ENCODE measurements around the gene SLC2A4RG. TPM values are rescaled to one million over a fixed set of nuclear protein-coding genes. Genes with fewer than 3 reads are reported as not detected.

SLC2A4RG gene
- total and polyA plus RNA-seq, 2 donors (not counting 3 experiments of a cell fraction or from before 2014, with no cell fraction given) = 41.7 to 69.4 TPM

GRCh38 chr20:63697357-63697867 is 42.2 kb upstream of the SLC2A4RG start:
- no peak overlapping the region for H3K27ac ChIP-seq (ENCODE audit: insufficient read depth, low read depth, low read length)
- H3K9me3 ChIP-seq (replicated peaks; ENCODE audit: control insufficient read depth, insufficient read depth, low read length) = no peaks in the 10 kb centered on the region
- no peak for TF ChIP-seq EZH2 (IDR thresholded peaks at IDR 0.05; ENCODE audit: borderline replicate concordance, low read depth, low read length, severe bottlenecking)
- TF ChIP-seq GATA2 (IDR thresholded peaks at IDR 0.05; ENCODE audit: insufficient read depth, insufficient read length, low read depth, low read length) = no peak
- no peaks in the 10 kb centered on the region for H4K20me1 ChIP-seq (replicated peaks; ENCODE audit: control insufficient read depth, extremely low read depth, insufficient read depth, low read length)
- no peak for FAIRE-seq
- no peaks in the 10 kb centered on the region for H3K27me3 ChIP-seq (ENCODE audit: control insufficient read depth in 2 of 2, insufficient read depth in 2 of 2, low read length in 2 of 2)
- H3K4me2 ChIP-seq (ENCODE audit: insufficient read depth, low read length) = no peak overlapping the region
- no peak overlapping the region for H2AFZ ChIP-seq (ENCODE audit: low read depth, low read length)
- dilution Hi-C loops (cut with MboI; ENCODE audit: extremely low pct_ligation_motif_present, low sequenced_read_pairs) (no loop called here), intact Hi-C loops (cut with micrococcal nuclease) (loop anchor here (5.0 kb wide), 1 partner anchor 40 kb away; the partner anchor contains the start of genes LIME1 and SLC2A4RG)
- no peak overlapping the region for H3K9ac ChIP-seq (replicated peaks; ENCODE audit: extremely low read depth, insufficient read depth, low read length)
- BruUV-seq (replicated peaks) = no TSS peak
- no peaks in the 10 kb centered on the region for H3K79me2 ChIP-seq (ENCODE audit: control insufficient read depth, insufficient read depth, low read length)
- no peaks in the 10 kb centered on the region for H3K36me3 ChIP-seq (ENCODE audit: control insufficient read depth in 2 of 2, extremely low read depth in 1 of 2, insufficient read depth in 2 of 2, low read length in 2 of 2)
- POLR2A ChIA-PET = no interaction called here
- H3K9me1 ChIP-seq (replicated peaks; ENCODE audit: control insufficient read depth, extremely low read depth, insufficient read depth, low read length) = no peaks in the 10 kb centered on the region
- H3K4me3 ChIP-seq (replicated peaks in 1 of 3; ENCODE audit: insufficient read depth in 1 of 3, low read depth in 1 of 3, low read length in 3 of 3) = no peak overlapping the region
- no peak for DNase-seq (ENCODE audit: low read depth, low spot score)
- peaks cover 35% of the 10 kb centered on the region for H3K4me1 ChIP-seq (ENCODE audit: control insufficient read depth, extremely low read depth, insufficient read depth, low read length)
- CTCF ChIA-PET = interaction anchor here (0.9 to 3.0 kb wide), 6 partner anchors 9 to 167 kb away, joined by 3 to 19 read pairs (median 5); partner anchors contain the start of genes ARFRP1, PTK6 and ZGPAT

- no peaks in the 10 kb centered on the region for H3K79me2 ChIP-seq (ENCODE audit: control insufficient read depth, insufficient read depth, low read length)
- no peaks in the 10 kb centered on the region for H3K9me3 ChIP-seq (replicated peaks; ENCODE audit: control insufficient read depth, insufficient read depth, low read length)
- ChIA-PET CTCF (interaction anchor here (0.8 to 3.0 kb wide), 10 partner anchors 9 to 276 kb away, joined by 3 to 19 read pairs (median 4); partner anchors contain the start of genes ARFRP1, TPD52L2 and ZGPAT), POLR2A (no interaction called here)
- peaks cover 35% of the 10 kb centered on the region for H3K4me1 ChIP-seq (ENCODE audit: control insufficient read depth, extremely low read depth, insufficient read depth, low read length)
- H3K4me3 ChIP-seq (replicated peaks in 1 of 3; ENCODE audit: insufficient read depth in 1 of 3, low read depth in 1 of 3, low read length in 3 of 3) = no peak overlapping the region
- no peak overlapping the region for H2AFZ ChIP-seq (ENCODE audit: low read depth, low read length)
- peak overlapping the region; percentile 91 for H3K27ac ChIP-seq (ENCODE audit: insufficient read depth, low read depth, low read length)
- dilution Hi-C loops (cut with MboI; ENCODE audit: extremely low pct_ligation_motif_present, low sequenced_read_pairs) = no loop called here
- H4K20me1 ChIP-seq (replicated peaks; ENCODE audit: control insufficient read depth, extremely low read depth, insufficient read depth, low read length) = no peaks in the 10 kb centered on the region
- intact Hi-C loops (cut with micrococcal nuclease) = loop anchor here (2.0 to 5.0 kb wide), 2 partner anchors 39 kb away; partner anchors contain the start of genes LIME1, RTEL1 and SLC2A4RG
- no TSS peak for BruUV-seq (replicated peaks)
- FAIRE-seq (no peak), DNase-seq (ENCODE audit: low read depth, low spot score) (no peak)
- no peak overlapping the region for H3K9ac ChIP-seq (replicated peaks; ENCODE audit: extremely low read depth, insufficient read depth, low read length)
- H3K4me2 ChIP-seq (ENCODE audit: insufficient read depth, low read length) = no peak overlapping the region
- TF ChIP-seq POLR2AphosphoS5 (IDR thresholded peaks at IDR 0.05; ENCODE audit: insufficient read depth, low read depth, low read length) = peak; percentile 23
- no peak for TF ChIP-seq FOS (IDR thresholded peaks at IDR 0.05; ENCODE audit: borderline replicate concordance, insufficient read depth, low read length)
- TF ChIP-seq MYC (IDR thresholded peaks at IDR 0.05; ENCODE audit: low read depth, low read length) = no peak
- no peaks in the 10 kb centered on the region for H3K36me3 ChIP-seq (ENCODE audit: control insufficient read depth in 2 of 2, extremely low read depth in 1 of 2, insufficient read depth in 2 of 2, low read length in 2 of 2)
- H3K27me3 ChIP-seq (ENCODE audit: control insufficient read depth in 2 of 2, insufficient read depth in 2 of 2, low read length in 2 of 2) = no peaks in the 10 kb centered on the region
- H3K9me1 ChIP-seq (replicated peaks; ENCODE audit: control insufficient read depth, extremely low read depth, insufficient read depth, low read length) = no peaks in the 10 kb centered on the region
Observed at GRCh38 chr20:63697868-63698545, 41.6 kb upstream of the SLC2A4RG start.
